ENCODE measurements around the gene INHA.

INHA gene

GRCh38 chr2:219553463-219553963 lies 18.6 kb upstream of the INHA start:
- no peak for DNase-seq
- in situ Hi-C loops (cut with HindIII; ENCODE audit: low pct_ligation_motif_present, low pct_unique_long_range_greater_than_20kb, low sequenced_read_pairs), result no loop called here

DNA sequence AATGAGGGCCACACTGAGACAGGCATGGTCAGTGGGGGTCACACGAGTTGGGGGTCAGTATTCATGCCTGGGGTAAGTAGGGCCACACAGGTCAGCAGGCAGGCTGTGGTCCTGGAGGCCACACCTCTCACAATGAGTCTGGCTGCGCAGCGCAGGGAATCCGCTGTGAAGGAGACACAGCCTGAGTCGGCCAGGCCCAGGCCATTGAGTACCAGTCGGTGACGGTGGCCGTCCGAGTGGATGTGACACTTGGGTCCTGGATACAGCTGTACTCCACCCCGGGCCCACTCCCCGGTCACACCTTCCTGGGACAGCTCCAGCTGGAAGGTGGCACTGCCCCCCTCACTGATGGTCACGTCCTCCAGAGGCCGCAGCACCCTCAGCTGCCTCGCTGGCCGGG lies 17.8 kb upstream of the INHA start:
- in situ Hi-C loops (cut with HindIII; ENCODE audit: low pct_ligation_motif_present, low pct_unique_long_range_greater_than_20kb, low sequenced_read_pairs), result no loop called here
- DNase-seq, result no peak

- in situ Hi-C loops (cut with HindIII; ENCODE audit: low pct_ligation_motif_present, low pct_unique_long_range_greater_than_20kb, low sequenced_read_pairs), result no loop called here
- DNase-seq, result no peak
Observed at GRCh38 chr2:219555956-219556355, 16.2 kb upstream of the INHA start.

GRCh38 chr2:219556413-219556812 lies 15.7 kb upstream of the INHA start:
- DNase-seq, result no peak
- in situ Hi-C loops (cut with HindIII; ENCODE audit: low pct_ligation_motif_present, low pct_unique_long_range_greater_than_20kb, low sequenced_read_pairs), result no loop called here

GRCh38 chr2:219557320-219557719 lies 14.8 kb upstream of the INHA start:
- no peak for DNase-seq
- in situ Hi-C loops (cut with HindIII; ENCODE audit: low pct_ligation_motif_present, low pct_unique_long_range_greater_than_20kb, low sequenced_read_pairs), result no loop called here

DNA sequence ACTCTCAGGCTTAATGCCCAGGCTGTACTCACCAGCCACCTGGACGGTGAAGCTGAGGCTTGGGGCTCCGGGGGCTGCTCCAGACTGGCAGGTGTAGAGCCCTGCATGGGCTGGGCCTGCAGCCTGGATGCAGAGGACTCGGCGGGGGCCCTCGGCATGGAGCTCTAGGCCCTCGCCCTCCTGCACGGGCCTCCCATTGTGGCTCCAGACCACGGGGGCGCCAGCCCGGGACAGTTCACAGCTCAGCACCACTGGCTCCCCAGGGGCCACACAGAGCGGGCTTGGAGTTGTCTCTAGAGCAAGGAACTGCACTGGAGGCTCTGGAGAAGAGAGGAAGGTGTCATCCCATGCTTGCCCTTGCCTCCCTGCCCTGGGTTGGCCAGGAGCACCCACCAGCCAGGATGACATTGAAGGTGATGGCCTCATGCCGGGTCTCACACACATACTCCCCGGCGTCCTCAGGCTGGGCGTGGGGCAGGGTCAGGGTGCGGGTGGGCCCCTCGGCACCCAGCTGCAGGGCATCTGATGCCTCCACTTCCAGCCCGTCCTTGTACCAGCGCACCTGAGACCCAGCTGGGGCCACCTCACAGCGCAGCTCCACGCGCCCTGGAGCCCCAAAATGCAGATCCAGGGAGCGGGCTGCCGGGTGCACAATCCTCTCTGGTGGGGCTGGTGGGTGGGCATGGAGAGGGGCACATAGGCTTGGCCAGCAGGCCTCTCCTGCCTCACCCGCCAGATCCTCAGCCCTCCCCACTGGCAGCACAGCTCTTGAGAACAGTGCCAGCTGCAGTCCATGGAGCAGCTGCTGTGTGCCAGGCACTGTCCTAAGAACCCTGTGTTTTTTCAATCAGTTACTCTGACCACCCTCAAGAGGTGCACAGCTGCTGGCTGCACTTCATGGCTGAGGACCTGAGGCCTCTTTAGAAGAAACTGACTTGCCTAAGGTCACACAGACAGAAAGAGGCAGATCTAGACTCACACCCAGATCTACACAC lies 14.0 kb upstream of the INHA start:
- no peak for DNase-seq
- in situ Hi-C loops (cut with HindIII; ENCODE audit: low pct_ligation_motif_present, low pct_unique_long_range_greater_than_20kb, low sequenced_read_pairs), result no loop called here

DNA sequence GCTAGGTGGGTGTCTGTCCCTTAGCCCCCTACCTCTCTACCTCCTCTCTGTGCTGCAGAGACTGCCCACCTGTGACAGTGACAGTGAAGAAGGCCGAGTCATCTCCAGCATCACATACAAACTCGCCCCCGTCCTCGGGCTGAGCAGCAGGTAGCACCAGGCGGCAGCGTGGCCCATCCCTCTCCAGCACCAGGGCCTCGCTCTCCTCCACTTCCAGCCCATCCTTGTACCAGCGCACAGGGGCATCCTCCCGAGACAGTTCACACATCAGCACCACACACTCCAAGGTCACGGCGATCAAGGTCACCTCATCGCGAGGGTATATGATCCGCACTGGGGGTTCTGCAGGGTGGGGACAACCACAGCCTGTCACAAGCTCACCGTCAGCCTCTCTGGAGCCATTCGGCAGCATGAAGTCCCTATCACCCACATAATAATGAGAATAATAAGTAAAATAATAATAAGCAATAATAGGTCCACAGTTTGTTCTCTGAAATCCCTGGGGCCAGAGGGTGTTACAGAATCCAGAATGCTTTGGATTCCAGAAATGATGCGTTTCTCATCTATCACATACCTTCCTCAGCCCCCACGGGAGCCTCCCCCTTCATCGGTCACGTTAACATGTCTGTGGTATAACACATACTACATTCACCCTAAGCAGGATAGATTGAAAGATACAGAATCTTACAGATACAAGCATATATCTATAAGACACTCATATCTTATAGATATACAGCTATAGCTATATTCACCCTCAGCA lies 12.8 kb upstream of the INHA start:
- in situ Hi-C loops (cut with HindIII; ENCODE audit: low pct_ligation_motif_present, low pct_unique_long_range_greater_than_20kb, low sequenced_read_pairs), result no loop called here

DNA sequence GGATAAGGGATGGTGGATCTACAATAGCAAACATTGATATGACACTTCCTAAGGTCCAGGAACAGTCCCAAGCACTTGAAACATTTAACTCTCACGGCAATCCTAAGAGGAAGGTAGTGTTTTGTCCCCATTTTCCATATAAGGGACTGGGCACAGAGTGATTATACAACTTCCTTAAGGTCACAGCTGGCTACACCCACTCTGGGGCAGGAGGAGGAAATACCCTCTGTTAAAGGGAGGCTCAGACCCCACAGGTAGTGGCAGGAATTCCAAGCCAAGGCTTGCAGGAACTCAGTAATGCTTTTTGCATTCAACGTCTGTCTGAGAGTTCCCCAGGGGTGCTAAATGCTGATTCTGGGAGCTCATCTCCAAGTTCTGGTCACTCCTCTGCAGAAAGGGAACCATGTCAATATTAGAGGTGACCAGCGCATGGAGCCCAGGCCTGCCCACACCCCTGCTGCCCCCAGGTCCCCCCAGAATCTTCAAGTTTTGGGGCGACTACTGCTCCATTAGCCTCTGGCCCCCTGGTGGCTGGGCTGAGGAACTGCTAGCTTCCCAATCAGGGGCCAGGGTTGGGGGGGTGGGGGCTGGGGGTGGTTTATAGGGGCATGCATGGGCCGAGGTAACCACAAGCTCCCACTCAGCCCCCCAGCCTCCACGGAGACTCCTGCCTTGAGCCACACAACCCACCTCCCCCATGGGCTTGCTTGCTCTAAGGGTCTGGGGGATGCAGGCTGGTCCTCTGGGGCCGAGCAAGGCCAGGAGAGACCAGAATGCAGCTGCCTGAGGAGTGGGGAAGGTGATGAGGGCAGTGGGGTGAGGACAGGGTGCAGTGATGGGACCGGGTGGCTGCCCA lies 11.8 kb upstream of the INHA start:
- DNase-seq, result no peak
- in situ Hi-C loops (cut with HindIII; ENCODE audit: low pct_ligation_motif_present, low pct_unique_long_range_greater_than_20kb, low sequenced_read_pairs), result no loop called here

More for the DNA sequence above, 12.8 kb upstream of the INHA start:
- DNase-seq, result no peak

DNA sequence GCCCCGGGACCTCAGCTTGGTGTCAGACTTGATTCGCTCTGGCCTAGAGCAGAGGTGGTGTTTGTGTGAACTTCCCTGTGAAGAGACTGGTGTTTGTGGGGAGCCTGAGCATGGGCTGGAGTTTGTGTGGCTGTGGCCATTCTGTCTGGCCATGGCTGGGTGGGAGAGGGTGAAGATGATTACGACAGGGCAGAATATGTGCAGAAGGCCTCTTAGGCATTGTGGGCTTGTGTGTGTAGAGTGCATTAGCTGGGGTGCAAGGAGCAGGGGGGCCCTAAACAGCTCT lies 11.3 kb upstream of the INHA start:
- in situ Hi-C loops (cut with HindIII; ENCODE audit: low pct_ligation_motif_present, low pct_unique_long_range_greater_than_20kb, low sequenced_read_pairs), result no loop called here
- DNase-seq, result no peak

- in situ Hi-C loops (cut with HindIII; ENCODE audit: low pct_ligation_motif_present, low pct_unique_long_range_greater_than_20kb, low sequenced_read_pairs), result no loop called here
Observed at GRCh38 chr2:219561179-219562048, 10.7 kb upstream of the INHA start.

GRCh38 chr2:219562049-219563020 lies 9.8 kb upstream of the INHA start:
- in situ Hi-C loops (cut with HindIII; ENCODE audit: low pct_ligation_motif_present, low pct_unique_long_range_greater_than_20kb, low sequenced_read_pairs), result no loop called here
- DNase-seq, result no peak

More at GRCh38 chr2:219561179-219562048, 10.7 kb upstream of the INHA start:
- DNase-seq, result no peak

DNA sequence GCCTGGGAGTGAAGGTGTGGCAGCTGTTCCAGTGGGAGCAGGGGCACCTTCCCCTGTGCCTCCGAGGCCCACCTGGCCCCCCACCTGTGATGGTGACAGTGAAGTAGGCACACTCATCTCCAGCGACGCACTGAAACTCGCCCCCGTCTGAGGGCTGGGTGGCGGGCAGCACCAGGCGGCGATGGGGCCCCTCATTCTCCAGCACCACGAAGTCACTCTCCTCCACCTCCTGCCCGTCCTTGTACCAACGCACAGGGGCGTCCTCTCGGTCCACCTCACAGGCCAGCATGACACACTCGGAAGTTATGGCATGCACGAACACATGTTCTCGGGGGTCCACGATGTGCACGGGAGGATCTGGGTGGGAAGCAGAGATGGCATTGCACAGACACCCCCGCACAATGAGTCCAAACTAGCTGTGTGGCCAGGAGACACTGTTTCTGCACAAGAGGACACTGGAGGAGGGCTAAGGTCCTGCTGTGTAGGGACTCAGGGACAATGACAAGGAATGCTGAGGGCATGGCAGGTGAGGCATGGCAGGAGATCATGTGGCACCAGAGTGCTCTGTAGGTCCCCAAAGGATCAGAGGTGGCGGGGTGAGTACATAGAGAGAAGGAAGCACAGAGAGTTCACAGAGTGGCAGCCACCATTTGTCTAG lies 8.7 kb upstream of the INHA start:
- no peak for DNase-seq
- in situ Hi-C loops (cut with HindIII; ENCODE audit: low pct_ligation_motif_present, low pct_unique_long_range_greater_than_20kb, low sequenced_read_pairs), result no loop called here

- in situ Hi-C loops (cut with HindIII; ENCODE audit: low pct_ligation_motif_present, low pct_unique_long_range_greater_than_20kb, low sequenced_read_pairs), result no loop called here
- DNase-seq, result no peak
Observed at GRCh38 chr2:219565130-219566080, 6.7 kb upstream of the INHA start.

DNA sequence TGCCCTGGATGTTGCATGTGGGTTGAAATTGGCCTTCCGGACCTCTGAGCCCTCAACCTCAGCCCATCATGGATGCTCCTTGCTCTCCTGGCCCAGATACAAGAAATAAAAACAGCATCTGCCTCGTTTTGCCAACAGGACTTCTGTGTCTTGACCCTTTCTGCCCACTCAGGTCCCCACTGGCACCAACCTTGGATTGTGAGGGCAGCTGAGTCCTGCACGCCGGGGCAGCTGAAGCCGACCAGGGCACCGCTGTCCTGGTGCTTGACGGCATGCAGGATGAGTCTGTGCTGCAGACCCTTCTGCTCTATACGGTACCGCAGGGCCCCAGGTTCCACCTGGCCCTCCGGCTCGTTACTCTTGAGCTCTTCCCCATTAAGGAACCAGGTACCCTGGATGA lies 5.5 kb upstream of the INHA start:
- no peak for DNase-seq
- in situ Hi-C loops (cut with HindIII; ENCODE audit: low pct_ligation_motif_present, low pct_unique_long_range_greater_than_20kb, low sequenced_read_pairs), result no loop called here

DNA sequence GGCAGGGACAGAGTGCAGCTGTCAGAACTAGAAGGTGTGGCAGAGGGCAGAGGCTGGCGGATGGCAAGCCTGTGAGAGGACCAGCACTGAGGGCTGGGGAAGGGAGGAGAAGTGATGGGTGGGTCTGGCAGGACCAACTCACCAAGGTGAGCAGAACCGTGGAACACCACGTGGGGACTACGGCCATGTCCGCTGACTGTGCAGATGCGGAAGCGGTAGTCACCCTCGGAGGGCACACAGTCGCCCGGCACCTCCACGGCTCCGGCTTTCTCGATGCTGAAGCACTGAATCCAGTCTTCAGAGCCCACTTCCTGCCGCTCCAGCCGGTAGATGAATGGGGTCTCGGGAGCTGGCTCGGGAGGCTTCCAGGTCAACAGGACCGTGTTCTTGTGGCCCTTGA lies 5.0 kb upstream of the INHA start:
- no peak for DNase-seq
- in situ Hi-C loops (cut with HindIII; ENCODE audit: low pct_ligation_motif_present, low pct_unique_long_range_greater_than_20kb, low sequenced_read_pairs), result no loop called here

Data from ACHN (cell line).